HepG2 (cell line): ENCODE results near the gene GJC1. TPM values are rescaled to one million over a fixed set of nuclear protein-coding genes. Genes with fewer than 3 reads are reported as not detected.

Source experiments
- DDIT3 ChIP-seq: sonication (generic); formaldehyde crosslinking; IDR thresholded peaks from 2 replicates; pipeline ENCODE4 v1.4.0; 2020; ENCODE audit warnings: mild to moderate bottlenecking, missing genetic modification reagents
- HIVEP1 ChIP-seq: sonication (generic); formaldehyde crosslinking; IDR thresholded peaks from 2 replicates; pipeline ENCODE4 v1.4.0; 2020; ENCODE audit warnings: mild to moderate bottlenecking, missing genetic modification reagents
- MED8 ChIP-seq: sonication (generic); formaldehyde crosslinking; IDR thresholded peaks from 2 replicates; pipeline ENCODE4 v1.8.1; 2023; ENCODE audit warnings: mild to moderate bottlenecking, missing genetic modification reagents; ENCODE audit not compliant: insufficient replicate concordance
- PRDM15 ChIP-seq: sonication (generic); formaldehyde crosslinking; IDR thresholded peaks from 2 replicates; pipeline ENCODE4 v1.4.0; 2020; ENCODE audit warnings: missing genetic modification reagents
- SMARCE1 ChIP-seq: fragments of 450-650 bp; IDR thresholded peaks from 2 replicates; pipeline ENCODE4 v1.6.1; 2017; ENCODE audit warnings: borderline replicate concordance
- XRCC5 ChIP-seq: fragments of 200-400 bp; formaldehyde crosslinking; optimal IDR thresholded peaks from 2 replicates; pipeline ENCODE3; 2017; ENCODE audit warnings: mild to moderate bottlenecking, low read length
- ZBTB1 ChIP-seq: sonication (generic); formaldehyde crosslinking; IDR thresholded peaks from 2 replicates; pipeline ENCODE4 v1.4.0; 2020; ENCODE audit warnings: missing genetic modification reagents, borderline replicate concordance
- ZNF468 ChIP-seq: sonication (generic); formaldehyde crosslinking; IDR thresholded peaks from 2 replicates; pipeline ENCODE4 v1.8.0; 2022; ENCODE audit warnings: mild to moderate bottlenecking, moderate library complexity, missing genetic modification reagents
- ZNF580 ChIP-seq: IDR thresholded peaks from 2 replicates; pipeline ENCODE4 v1.6.1; 2016; ENCODE audit warnings: low read depth, borderline replicate concordance
- ZNF710 ChIP-seq: sonication (generic); formaldehyde crosslinking; IDR thresholded peaks from 2 replicates; pipeline ENCODE4 v1.5.0; 2020; ENCODE audit warnings: mild to moderate bottlenecking, missing genetic modification reagents, borderline replicate concordance
- ZNF777 ChIP-seq: sonication (generic); formaldehyde crosslinking; IDR thresholded peaks from 2 replicates; pipeline ENCODE4 v1.4.0; 2020; ENCODE audit warnings: missing genetic modification reagents
- polyA plus RNA-seq, 8 experiments: library from polyadenylated mRNA; depleted of rRNA in 3 of 8; stranded (reverse) in 7 of 8; unstranded in 1 of 8; fragments of >200 nt; fragmentation: Illumina TruSeq in 4 of 8; extraction: Trizol in 4 of 8; gene quantifications; 2 replicates each; pipeline versions ENCODE4 v1.2.1 to v1.2.3, GENCODE V29; 2011 to 2016; ENCODE audit warnings: low read depth in 4 of 8, missing spikeins in 1 of 8, mixed read lengths in 1 of 8; ENCODE audit not compliant: insufficient read depth in 1 of 8
- total RNA-seq, 5 experiments: library from RNA; depleted of rRNA; stranded (reverse); fragments of >200 nt; fragmentation: Illumina TruSeq; extraction: Trizol; gene quantifications; 2 replicates each; pipeline ENCODE4 v1.2.3, GENCODE V29; 2016; ENCODE audit warnings: low read depth in 1 of 5

Gene GJC1
- total and polyA plus RNA-seq, 2 of the 13 experiments (the other 11 are each of a cell fraction or from before 2014, with no cell fraction given): 1.7 TPM

- no peak for TF ChIP-seq ZNF710 (CRISPR knock-in tag)
- TF ChIP-seq ZBTB1 (CRISPR knock-in tag): no peak
- TF ChIP-seq ZNF777 (CRISPR knock-in tag): no peak
- no peak for TF ChIP-seq PRDM15 (CRISPR knock-in tag)
- TF ChIP-seq MED8: no peak
- no peak for TF ChIP-seq ZNF580
- no peak for TF ChIP-seq SMARCE1
- no peak for TF ChIP-seq ZNF468 (CRISPR knock-in tag)
- peak; percentile 54 for TF ChIP-seq XRCC5
- TF ChIP-seq HIVEP1 (CRISPR knock-in tag): no peak
- no peak for TF ChIP-seq DDIT3
These were observed 35.2 kb upstream of the GJC1 start (continued) for GRCh38 chr17:44865231-44865660.
